Measurements from ENCODE around the gene RTKN2. TPM values are rescaled to one million over a fixed set of nuclear protein-coding genes. Genes with fewer than 3 reads are reported as not detected.

The RTKN2 gene
- polyA plus RNA-seq, 1 donor from 2014 or later: 4.7 TPM

GRCh38 chr10:62199584-62199983 lies 69.1 kb downstream of the RTKN2 start:
- Histone ChIP-seq H3K9me3 (ENCODE audit: low read length) (no peaks in the 10 kb centered on the region), H3K9me2 (ENCODE audit: insufficient read depth, low read length) (no peaks in the 10 kb centered on the region), H4K20me1 (ENCODE audit: insufficient read depth) (no peaks in the 10 kb centered on the region), H3K36me3 (ENCODE audit: insufficient read depth, low read length) (no peaks in the 10 kb centered on the region), H3K79me2 (replicated peaks; ENCODE audit: insufficient read depth, low read length) (no peaks in the 10 kb centered on the region), H2AFZ (ENCODE audit: low read depth, low read length) (peak overlapping the region; percentile 2), H3K9ac (ENCODE audit: low read length) (no peak overlapping the region), H3K27ac (ENCODE audit: low read length) (peak overlapping the region; percentile 4), H3K4me3 (ENCODE audit: low read length) (no peak overlapping the region), H3K4me2 (ENCODE audit: low read length) (peak overlapping the region; percentile 15), H3F3A (ENCODE audit: insufficient read depth, low read length, poor library complexity, severe bottlenecking) (no peaks in the 10 kb centered on the region), H3K27me3 (ENCODE audit: insufficient read depth, low read depth, low read length) (no peaks in the 10 kb centered on the region)
- TF ChIP-seq EZH2 (IDR thresholded peaks at IDR 0.05; ENCODE audit: borderline replicate concordance, insufficient read depth, low read length, poor library complexity, severe bottlenecking) (no peak), MXI1 (conservative IDR thresholded peaks at IDR 0.05; ENCODE audit: poor library complexity, severe bottlenecking) (no peak), TAF1 (IDR thresholded peaks at IDR 0.05; ENCODE audit: low read depth) (no peak), SMC3 (conservative IDR thresholded peaks at IDR 0.05; ENCODE audit: poor library complexity) (no peak), CTCF (IDR thresholded peaks at IDR 0.05; ENCODE audit: poor library complexity, severe bottlenecking) (no peak), POLR2AphosphoS5 (IDR thresholded peaks at IDR 0.05) (no peak), RAD21 (conservative IDR thresholded peaks at IDR 0.05) (no peak), EP300 (conservative IDR thresholded peaks at IDR 0.05; ENCODE audit: poor library complexity, severe bottlenecking) (no peak)
- TF ChIP-seq, protein P1, sequence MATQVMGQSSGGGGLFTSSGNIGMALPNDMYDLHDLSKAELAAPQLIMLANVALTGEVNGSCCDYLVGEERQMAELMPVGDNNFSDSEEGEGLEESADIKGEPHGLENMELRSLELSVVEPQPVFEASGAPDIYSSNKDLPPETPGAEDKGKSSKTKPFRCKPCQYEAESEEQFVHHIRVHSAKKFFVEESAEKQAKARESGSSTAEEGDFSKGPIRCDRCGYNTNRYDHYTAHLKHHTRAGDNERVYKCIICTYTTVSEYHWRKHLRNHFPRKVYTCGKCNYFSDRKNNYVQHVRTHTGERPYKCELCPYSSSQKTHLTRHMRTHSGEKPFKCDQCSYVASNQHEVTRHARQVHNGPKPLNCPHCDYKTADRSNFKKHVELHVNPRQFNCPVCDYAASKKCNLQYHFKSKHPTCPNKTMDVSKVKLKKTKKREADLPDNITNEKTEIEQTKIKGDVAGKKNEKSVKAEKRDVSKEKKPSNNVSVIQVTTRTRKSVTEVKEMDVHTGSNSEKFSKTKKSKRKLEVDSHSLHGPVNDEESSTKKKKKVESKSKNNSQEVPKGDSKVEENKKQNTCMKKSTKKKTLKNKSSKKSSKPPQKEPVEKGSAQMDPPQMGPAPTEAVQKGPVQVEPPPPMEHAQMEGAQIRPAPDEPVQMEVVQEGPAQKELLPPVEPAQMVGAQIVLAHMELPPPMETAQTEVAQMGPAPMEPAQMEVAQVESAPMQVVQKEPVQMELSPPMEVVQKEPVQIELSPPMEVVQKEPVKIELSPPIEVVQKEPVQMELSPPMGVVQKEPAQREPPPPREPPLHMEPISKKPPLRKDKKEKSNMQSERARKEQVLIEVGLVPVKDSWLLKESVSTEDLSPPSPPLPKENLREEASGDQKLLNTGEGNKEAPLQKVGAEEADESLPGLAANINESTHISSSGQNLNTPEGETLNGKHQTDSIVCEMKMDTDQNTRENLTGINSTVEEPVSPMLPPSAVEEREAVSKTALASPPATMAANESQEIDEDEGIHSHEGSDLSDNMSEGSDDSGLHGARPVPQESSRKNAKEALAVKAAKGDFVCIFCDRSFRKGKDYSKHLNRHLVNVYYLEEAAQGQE (IDR thresholded peaks at IDR 0.05; ENCODE audit: borderline replicate concordance): no peak

DNA sequence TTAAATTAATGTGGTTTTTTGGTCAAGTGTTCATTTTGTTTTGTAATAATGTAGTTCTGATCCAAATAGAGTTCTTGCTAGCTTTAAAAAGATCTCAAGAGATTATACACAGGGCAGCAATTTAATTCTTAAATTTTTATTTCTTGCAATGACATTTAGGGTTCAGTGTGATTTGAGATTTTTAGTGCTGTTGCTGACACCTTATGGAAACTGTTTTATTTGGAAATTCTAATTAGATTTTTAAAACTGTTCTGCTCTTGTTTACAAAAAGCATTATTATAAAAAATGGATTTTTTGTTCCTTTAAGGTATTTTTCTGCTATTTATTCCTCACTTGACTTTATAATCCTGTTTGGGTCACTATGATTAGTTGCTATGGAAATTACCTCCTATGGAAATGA lies 72.1 kb downstream of the RTKN2 start:
- Histone ChIP-seq H3K4me2 (ENCODE audit: low read length) (no peak overlapping the region), H2AFZ (ENCODE audit: low read depth, low read length) (no peak overlapping the region), H3K79me2 (replicated peaks; ENCODE audit: insufficient read depth, low read length) (no peaks in the 10 kb centered on the region), H3K4me3 (ENCODE audit: low read length) (no peak overlapping the region), H3K9me2 (ENCODE audit: insufficient read depth, low read length) (no peaks in the 10 kb centered on the region), H3K27me3 (ENCODE audit: insufficient read depth, low read depth, low read length) (no peaks in the 10 kb centered on the region), H3K36me3 (ENCODE audit: insufficient read depth, low read length) (no peaks in the 10 kb centered on the region), H3F3A (ENCODE audit: insufficient read depth, low read length, poor library complexity, severe bottlenecking) (no peaks in the 10 kb centered on the region), H3K9me3 (ENCODE audit: low read length) (no peaks in the 10 kb centered on the region), H3K9ac (ENCODE audit: low read length) (no peak overlapping the region), H4K20me1 (ENCODE audit: insufficient read depth) (no peaks in the 10 kb centered on the region), H3K27ac (ENCODE audit: low read length) (no peak overlapping the region)
- TF ChIP-seq TAF1 (IDR thresholded peaks at IDR 0.05; ENCODE audit: low read depth) (no peak), EP300 (conservative IDR thresholded peaks at IDR 0.05; ENCODE audit: poor library complexity, severe bottlenecking) (no peak), SMC3 (conservative IDR thresholded peaks at IDR 0.05; ENCODE audit: poor library complexity) (no peak), EZH2 (IDR thresholded peaks at IDR 0.05; ENCODE audit: borderline replicate concordance, insufficient read depth, low read length, poor library complexity, severe bottlenecking) (no peak), POLR2AphosphoS5 (IDR thresholded peaks at IDR 0.05) (no peak), MXI1 (conservative IDR thresholded peaks at IDR 0.05; ENCODE audit: poor library complexity, severe bottlenecking) (no peak), CTCF (IDR thresholded peaks at IDR 0.05; ENCODE audit: poor library complexity, severe bottlenecking) (no peak), RAD21 (conservative IDR thresholded peaks at IDR 0.05) (no peak)
- TF ChIP-seq, protein P1 (IDR thresholded peaks at IDR 0.05; ENCODE audit: borderline replicate concordance): no peak

Measured in neural cell (in vitro differentiated cells).